Left lung (tissue), 10 donors: Measurements from ENCODE around the gene KCNAB1. TPM values are rescaled to one million over a fixed set of nuclear protein-coding genes. Genes with fewer than 3 reads are reported as not detected.

ENCODE experiments used
- ATAC-seq: fragments of 200-7000 bp; cut with Tn5 transposase; one replicate; pipeline ENCODE4 v1.9.1; 2020; ENCODE audit warnings: moderate library complexity
- DNase-seq, 4 donors: peaks; one replicate each; pipeline ENCODE4 v3.0.0-alpha.2; 2013 to 2020
- H3K27ac ChIP-seq, 2 donors: fragments of 200-600 bp; sonication (generic) in 1 of 2; one replicate each; pipeline versions ENCODE4 v1.5.0 to v1.8.0; 2020 to 2021
- H3K27me3 ChIP-seq, 2 donors: fragments of 200-600 bp; sonication (generic) in 1 of 2; one replicate each; pipeline versions ENCODE4 v1.5.0 to v1.8.0; 2020 to 2021
- H3K36me3 ChIP-seq, 2 donors: fragments of 200-600 bp; sonication (generic) in 1 of 2; one replicate each; pipeline versions ENCODE4 v1.5.0 to v1.8.0; 2020 to 2021
- H3K4me1 ChIP-seq, 2 donors: fragments of 200-600 bp; one replicate each; pipeline ENCODE4 v1.8.0; 2021
- H3K4me3 ChIP-seq, 2 donors: fragments of 200-600 bp; sonication (generic) in 1 of 2; one replicate each; pipeline versions ENCODE4 v1.5.0 to v1.8.0; 2020 to 2021; ENCODE audit warnings: mild to moderate bottlenecking in 1 of 2
- H3K9me3 ChIP-seq, 2 donors: fragments of 200-600 bp; sonication (generic) in 1 of 2; one replicate each; pipeline versions ENCODE4 v1.5.0 to v1.8.0; 2020 to 2021
- CTCF ChIP-seq, 2 donors: fragments of 200-600 bp; sonication (generic) in 1 of 2; IDR thresholded peaks; one replicate each; pipeline versions ENCODE4 v1.5.0 to v1.8.0; 2021; ENCODE audit warnings: antibody characterized with exemption in 2 of 2
- intact Hi-C, 2 donors: fragments of 100-400 bp; cut with DNase I; formaldehyde crosslinking; loops; one replicate each; pipeline versions ENCODE4 v1.11.2 to v1.14.2; 2022
- polyA plus RNA-seq, 6 donors: library from polyadenylated mRNA; unstranded; fragments of 120-200 nt; gene quantifications; one replicate each; pipeline ENCODE4 v1.2.1, GENCODE V29; 2013; ENCODE audit not compliant: insufficient read length in 6 of 6
- total RNA-seq, 2 donors: library from RNA; stranded (reverse); fragmentation: NEBNext Ultra II Directional; extraction: Animal tissue kit (Norgen Biotek cat#: 25700); gene quantifications; one replicate each; pipeline ENCODE4 v1.2.1, GENCODE V29; 2021
- donor health status: DM: no; HTN: yes; CAD: no.
- donor health status: DM: no; HTN: no; CAD: no.

KCNAB1 gene
- total and polyA plus RNA-seq, 8 donors: 0.58 to 1.7 (median 1.5) TPM

- intact Hi-C loops: no loop called here
- no peak for TF ChIP-seq CTCF (IDR thresholded peaks at IDR 0.05)
- ATAC-seq: peak; percentile 80
- Histone ChIP-seq H3K4me1 (peaks cover 0 to 9% of the 10 kb centered on the region in 2 donors), H3K27me3 (peaks cover 0 to 5% of the 10 kb centered on the region in 2 donors), H3K4me3 (no peak overlapping the region), H3K36me3 (no peaks in the 10 kb centered on the region), H3K9me3 (no peaks in the 10 kb centered on the region), H3K27ac (peak overlapping the region; percentile 50 to 64)
- no peak for DNase-seq
Observed at GRCh38 chr3:156483426-156483825, 363.0 kb downstream of the KCNAB1 start.

DNA sequence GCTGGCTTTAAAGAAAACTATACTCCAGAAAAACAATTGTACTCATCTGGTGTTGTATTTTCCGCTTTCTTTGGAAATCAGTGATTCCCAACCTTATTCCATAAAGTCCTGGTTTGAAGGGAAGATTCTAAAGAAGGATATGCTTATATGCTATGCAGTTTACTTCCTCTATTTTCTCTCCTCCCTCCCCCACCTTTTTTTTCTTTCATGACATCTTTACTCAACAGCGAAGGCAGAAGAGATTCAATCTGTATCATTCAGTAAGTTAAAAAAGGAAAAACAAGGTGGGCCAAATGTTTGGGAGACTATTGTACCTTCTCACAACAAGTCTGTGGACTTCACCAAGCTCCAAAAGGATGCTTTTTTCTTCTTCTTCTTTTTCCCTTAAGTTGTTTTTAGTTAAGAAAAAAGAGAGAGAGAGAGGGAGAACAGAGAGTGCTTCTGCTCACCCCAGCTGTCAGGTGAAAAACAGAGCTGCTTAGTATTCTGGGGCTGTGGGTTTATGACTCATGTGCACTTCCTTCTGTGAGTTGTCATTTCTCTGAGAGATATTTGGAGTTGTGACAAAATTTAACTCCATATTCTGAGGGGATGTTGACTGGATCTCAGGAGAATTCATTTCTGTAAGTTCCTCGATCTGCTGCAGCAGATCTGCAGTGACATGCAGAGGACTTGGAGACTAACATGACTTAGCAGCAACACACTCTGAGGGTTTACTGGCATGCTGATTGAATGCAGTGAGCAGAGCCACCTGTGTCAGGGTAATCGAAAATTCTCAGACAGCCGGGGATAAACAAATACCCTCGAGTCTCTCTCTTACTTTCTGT lies 363.8 kb downstream of the KCNAB1 start:
- ATAC-seq: peak; percentile 80
- peaks cover 0 to 9% of the 10 kb centered on the region in 2 donors for H3K4me1 ChIP-seq
- no peak for TF ChIP-seq CTCF (IDR thresholded peaks at IDR 0.05)
- no peaks in the 10 kb centered on the region for H3K36me3 ChIP-seq
- H3K27me3 ChIP-seq: no peaks in the 10 kb centered on the region
- H3K9me3 ChIP-seq: no peaks in the 10 kb centered on the region
- H3K4me3 ChIP-seq: no peak overlapping the region
- no peak for DNase-seq
- H3K27ac ChIP-seq: peak overlapping the region; percentile 50 to 64
- intact Hi-C loops: no loop called here

DNA sequence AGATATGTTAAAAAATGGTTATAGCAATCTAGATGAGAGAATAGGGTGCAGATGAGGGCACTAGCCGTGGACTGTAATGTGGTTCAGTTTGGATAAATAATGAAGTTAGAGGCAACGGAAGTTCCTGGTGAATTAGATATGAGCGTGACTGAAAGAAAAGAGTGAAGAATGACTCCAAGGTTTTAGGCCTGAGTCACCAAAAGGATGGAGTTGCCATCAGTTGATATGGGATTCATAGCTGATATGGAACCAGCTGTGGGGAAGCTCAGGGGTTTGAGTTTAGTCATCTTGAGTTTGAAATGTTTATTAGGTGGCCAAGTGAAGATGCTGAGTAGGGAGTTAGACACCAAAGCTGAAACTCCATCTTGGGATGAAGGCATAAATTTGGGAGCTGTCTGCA lies 368.4 kb downstream of the KCNAB1 start:
- H3K27me3 ChIP-seq: no peaks in the 10 kb centered on the region
- no peak for ATAC-seq
- no peaks in the 10 kb centered on the region for H3K36me3 ChIP-seq
- intact Hi-C loops: no loop called here
- peaks cover 0 to 8% of the 10 kb centered on the region in 2 donors for H3K4me1 ChIP-seq
- no peak overlapping the region for H3K27ac ChIP-seq
- no peak overlapping the region for H3K4me3 ChIP-seq
- DNase-seq: no peak
- H3K9me3 ChIP-seq: no peaks in the 10 kb centered on the region
- TF ChIP-seq CTCF (IDR thresholded peaks at IDR 0.05): no peak

DNA sequence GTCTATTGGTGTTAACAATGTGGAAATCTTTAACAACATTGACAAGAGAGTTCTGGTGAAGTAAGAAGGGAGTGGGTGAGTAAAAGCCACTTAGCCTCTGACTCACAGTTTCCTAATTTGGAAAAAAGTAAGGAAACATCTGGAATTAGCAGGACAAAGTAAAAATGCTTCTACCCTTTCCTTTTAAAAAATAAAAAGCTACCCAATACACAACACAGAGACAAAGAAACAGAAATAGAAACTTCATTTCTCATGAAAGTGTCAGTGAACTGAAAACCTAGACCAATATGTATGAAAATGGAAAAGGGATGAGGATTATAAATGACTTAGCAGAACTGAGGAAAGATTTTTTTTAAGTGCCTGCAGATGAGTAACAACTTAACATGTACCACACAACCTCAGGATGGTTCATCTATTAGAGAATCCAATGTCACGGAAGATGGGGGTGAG lies 369.1 kb downstream of the KCNAB1 start:
- Histone ChIP-seq H3K27me3 (no peaks in the 10 kb centered on the region), H3K9me3 (no peaks in the 10 kb centered on the region), H3K36me3 (no peaks in the 10 kb centered on the region), H3K27ac (no peak overlapping the region), H3K4me3 (no peak overlapping the region), H3K4me1 (peaks cover 0 to under 1% of the 10 kb centered on the region in 2 donors)
- no peak for ATAC-seq
- no peak for DNase-seq
- no peak for TF ChIP-seq CTCF (IDR thresholded peaks at IDR 0.05)
- intact Hi-C loops: no loop called here

- intact Hi-C loops: no loop called here
- no peak for TF ChIP-seq CTCF (IDR thresholded peaks at IDR 0.05)
- H3K4me3 ChIP-seq: no peak overlapping the region
- no peaks in the 10 kb centered on the region for H3K27me3 ChIP-seq
- H3K36me3 ChIP-seq: no peaks in the 10 kb centered on the region
- H3K9me3 ChIP-seq: no peaks in the 10 kb centered on the region
- DNase-seq: no peak
- no peak for ATAC-seq
- H3K27ac ChIP-seq: no peak overlapping the region
- H3K4me1 ChIP-seq: no peaks in the 10 kb centered on the region
Observed at GRCh38 chr3:156491192-156491591, 370.8 kb downstream of the KCNAB1 start.
